GM18508 (cell line): ENCODE data around the gene RNF43.
"Not testable (repeated sequence)": the region's sequence is repeated elsewhere in the genome, so short reads cannot be mapped to it uniquely, and the experiment has no call there.

Experiments
- ATAC-seq: cut with Tn5 transposase; IDR thresholded peaks from one replicate; pipeline ENCODE4 v1.9.1; 2021; ENCODE audit warnings: moderate number of reproducible peaks; ENCODE audit not compliant: insufficient read depth, unreplicated experiment

The RNF43 gene

DNA sequence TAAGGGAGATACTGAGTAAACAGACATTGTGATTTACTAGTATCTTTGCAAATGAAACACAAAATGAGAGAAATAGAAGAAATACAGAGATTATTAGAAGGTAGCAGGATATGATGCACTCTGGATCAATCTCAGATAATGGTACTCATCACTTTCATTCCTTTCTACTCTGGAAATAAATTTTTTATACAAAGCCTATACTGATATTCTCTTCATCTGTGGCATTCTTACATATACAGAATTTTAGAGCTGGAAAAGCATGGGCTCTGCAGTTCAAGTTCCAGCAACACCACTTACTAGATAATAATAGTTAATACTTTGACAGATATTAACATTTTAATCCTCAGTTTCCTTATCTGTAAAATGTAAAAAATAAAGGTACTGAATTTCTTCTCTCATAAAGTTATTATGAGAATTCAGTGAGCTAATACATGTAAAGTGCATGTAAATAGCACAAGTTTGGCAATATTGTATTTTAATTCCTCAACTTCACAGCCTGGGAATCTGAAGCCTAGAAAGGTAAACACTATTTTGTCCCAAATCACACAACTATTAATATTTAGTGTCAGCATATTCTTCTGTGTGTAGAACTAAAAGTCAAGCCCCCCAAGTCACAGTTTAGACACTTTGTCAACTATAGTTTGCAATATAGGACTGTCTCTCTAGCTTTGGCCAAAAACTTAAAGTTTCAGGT, 6.5 kb downstream of the RNF43 start:
- no peak for ATAC-seq

DNA sequence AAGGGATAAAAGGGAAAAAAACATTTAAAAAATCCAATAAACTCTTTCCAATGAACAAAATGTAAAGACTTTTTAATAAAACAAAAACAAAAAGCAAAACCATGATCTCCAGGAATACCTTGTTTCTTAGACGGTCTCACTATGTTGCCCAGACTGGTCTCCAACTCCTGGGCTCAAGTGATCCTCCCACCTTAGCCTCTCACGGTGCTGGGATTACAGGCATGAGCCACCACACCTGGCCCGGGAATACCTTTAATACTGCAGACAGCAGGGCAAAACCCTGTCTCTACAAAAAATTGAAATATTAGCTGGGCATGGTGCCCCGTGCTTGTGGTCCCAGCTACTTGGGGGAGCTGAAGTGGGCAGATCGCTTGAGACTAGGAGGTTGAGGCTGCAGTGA, 7.9 kb downstream of the RNF43 start:
- ATAC-seq = no peak

DNA sequence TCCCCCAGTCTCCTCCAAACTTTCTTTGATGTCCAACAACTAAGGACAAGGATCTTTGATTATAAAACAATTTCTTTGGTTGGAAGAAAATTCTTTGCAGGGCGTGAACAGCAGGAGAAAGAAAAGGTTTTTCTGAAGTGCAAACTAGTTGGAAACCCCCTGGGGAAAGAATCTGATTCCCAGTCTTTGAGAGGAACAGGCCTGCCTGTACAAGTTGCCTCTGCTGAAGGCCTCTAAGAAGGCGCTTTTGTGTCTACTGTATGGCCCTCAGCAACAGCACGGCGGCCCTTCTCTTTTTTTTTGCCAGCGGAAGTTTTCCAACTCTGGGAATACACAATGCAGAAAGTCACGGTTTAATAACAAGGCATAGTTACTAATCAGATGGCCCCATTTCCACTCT, 14.0 kb downstream of the RNF43 start:
- ATAC-seq = no peak

DNA sequence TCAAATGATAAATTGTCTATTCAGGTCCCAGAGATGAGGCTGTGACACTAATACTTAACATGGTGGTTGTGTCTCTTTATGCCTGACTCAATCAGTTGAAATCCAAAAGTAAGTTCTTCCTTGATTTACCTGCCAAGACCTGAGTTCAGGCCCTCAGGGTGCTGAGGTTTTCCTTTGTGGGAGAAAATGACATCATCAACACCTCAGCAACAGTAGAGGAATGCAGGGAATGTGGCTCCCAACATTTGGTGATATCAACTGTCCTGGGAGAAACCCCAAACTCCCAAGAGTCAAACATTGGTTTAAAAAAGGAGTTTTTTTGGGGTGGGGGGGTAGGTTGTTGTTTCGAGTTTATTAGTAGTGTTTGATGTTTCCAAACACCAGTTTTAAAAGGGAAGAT, 14.7 kb downstream of the RNF43 start:
- no peak for ATAC-seq

DNA sequence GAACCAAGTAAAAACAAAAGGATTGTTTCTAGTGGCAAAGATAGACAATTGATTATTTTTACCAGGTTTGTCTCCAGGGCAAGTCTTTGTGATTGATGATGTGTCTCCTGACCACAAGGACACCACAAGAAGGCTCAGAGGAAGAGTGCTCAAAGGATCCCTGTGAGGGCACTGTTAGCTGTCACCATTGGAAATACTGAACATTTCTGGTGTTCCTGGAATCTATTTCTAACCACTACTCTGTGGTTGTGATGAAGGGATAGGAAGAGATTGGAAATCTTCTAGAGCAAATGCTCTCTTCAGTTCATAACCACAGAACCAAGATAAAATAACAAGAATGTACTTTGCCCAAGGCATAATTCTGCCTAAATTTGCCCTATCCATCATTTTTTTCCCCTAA, 15.3 kb downstream of the RNF43 start:
- ATAC-seq = no peak

DNA sequence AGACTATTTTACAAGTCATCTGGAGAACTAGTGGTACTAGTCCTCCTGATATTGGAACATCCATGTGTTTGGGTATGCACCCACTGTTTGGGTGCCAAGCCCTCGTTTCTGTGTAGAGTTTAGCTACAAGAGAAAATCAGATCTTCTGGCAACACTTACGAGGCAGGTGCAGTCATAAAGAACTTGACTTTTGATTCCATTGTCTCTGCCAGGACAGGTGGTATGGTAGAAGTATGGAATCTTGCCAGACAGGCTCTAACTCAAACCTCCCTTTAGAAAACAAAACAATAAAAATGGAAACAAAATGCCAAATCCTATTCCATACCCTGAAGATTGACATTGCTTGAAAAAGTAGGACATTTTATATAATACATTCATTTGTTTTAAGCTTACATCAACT, 16.0 kb downstream of the RNF43 start:
- no peak for ATAC-seq

DNA sequence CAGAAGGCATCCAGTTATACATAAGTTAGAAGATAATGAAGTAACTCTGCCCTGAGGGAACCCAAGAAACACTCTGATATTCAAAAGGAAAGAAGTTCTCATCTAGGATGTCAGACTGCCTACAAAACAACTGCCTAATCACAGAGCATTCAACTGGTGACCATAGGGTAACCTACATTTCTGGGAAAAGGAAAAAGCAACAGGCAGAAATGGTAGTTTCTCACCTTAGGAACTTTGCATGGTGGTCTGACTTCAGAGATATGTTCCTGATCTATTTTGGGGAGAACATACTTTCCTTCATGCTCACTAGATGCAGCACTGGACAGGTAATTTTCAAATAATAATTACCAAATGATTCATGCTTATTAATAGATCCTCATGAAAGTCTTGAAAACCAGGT, 16.5 kb downstream of the RNF43 start:
- ATAC-seq = no peak

DNA sequence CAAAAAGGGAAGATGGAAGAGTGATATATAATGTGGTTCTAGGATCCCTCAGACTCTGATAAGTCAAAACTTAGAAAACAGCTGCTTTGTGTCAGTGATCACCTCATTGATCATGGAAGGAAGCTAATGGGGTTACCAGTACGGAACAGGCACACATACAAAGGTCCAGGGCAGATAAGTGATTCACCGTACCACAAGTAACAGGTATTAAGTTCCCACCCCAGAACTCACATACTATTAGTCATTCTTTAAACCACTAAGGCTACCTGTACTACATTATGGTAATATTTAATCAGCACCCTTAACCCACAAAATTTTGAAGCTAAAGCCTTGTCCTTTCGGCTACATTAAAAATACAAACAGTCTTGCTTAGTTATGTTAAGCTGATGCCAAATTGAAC, 17.4 kb downstream of the RNF43 start:
- ATAC-seq = no peak

DNA sequence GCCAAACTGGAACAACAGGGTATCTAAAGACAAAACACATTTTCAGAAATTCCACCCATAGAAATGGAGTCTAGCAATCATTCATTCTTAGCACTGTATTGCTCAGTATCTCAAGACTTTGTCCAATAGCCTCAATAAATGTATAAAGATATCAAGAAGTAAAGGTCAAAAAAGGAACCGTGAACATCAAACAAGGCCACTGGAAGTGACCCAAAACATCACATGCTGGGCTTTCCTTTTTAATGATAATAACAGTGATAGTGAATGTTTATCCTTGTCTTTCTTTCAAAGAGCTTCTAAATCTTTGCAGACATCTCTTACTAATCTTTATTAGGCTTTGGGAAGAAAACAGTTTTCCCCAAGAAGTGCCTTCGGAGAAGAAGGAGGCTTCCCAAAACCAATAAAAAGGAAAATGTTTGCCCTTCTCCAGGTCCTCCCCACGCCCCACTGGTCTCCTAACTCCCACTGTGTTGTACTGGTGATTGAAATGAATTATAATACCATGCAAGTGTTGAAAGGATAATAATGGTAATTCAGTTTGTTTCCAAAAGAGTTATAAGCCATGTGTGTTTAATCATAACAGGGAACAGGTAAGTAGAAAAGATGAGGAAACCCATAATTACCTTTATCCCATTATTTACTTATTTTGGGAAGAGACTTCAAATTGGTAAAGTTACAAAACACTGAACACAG, 18.6 kb downstream of the RNF43 start:
- ATAC-seq = no peak

DNA sequence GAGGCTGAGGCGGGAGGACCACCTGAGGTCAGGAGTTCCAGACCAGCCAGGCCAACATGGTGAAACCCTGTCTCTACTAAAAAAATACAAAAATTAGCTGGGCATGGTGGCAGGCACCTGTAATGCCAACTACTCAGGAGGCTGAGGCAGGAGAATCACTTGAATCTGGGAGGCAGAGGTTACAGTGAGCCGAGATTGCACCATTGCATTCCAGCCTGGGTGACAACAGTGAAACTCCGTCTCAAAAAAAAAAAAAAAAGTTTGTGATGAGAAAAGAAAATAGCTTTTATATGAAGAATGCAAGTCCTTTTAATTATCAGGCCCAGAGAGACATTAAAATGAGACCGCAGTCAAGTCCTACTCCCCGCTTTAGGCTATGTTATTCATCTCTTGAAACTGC, 19.9 kb downstream of the RNF43 start:
- ATAC-seq = not testable (repeated sequence)

DNA sequence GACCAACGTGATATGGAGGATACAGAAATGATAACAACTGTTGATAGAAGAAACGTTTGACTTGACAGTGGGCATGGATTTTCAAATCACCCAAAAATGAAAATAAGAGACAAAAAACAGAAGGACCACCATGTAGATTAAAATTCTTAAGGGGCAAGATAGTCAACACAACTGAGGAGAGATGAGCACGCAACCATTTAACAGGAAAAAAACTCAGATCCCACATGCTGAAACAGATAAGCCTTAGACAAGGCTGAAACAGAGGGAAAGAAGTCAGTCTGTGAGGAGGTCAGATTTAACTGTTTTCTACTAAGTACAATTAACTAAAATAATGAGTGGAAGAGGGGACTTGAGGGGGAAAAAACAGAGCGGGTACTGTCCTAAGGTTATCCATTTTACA, 21.2 kb downstream of the RNF43 start:
- no peak for ATAC-seq

DNA sequence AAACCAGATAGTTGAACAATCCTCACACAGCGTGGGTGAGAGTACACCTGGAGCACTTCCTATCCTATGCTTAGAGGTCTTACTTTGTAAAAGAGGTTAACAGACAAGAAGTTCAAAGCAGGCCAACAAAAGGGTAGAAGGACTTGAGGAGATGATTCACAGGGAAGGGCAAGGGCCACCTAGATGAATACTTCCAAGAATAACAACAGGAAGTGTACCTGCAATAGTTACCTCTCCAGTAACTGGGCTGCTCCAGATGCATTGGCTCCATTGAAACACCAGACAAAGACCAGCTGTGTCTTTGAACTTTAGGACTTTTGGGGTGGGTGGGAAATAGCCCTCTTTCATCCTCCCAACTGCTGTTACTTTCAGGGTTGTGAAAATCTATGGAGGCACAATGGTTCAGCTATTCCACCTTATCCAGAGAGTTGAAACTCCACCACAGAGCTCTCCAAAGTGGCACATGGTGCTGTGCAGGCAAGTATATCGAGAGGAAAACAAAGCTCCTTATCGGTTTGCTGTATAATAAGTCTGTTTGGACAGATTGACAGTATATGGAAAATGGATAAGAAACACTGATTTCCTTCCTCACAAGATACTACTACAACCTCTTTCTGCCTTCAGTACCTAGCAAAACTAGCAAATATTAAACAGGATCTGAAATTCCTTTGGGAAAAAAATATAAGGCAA, 22.7 kb downstream of the RNF43 start:
- ATAC-seq = no peak

DNA sequence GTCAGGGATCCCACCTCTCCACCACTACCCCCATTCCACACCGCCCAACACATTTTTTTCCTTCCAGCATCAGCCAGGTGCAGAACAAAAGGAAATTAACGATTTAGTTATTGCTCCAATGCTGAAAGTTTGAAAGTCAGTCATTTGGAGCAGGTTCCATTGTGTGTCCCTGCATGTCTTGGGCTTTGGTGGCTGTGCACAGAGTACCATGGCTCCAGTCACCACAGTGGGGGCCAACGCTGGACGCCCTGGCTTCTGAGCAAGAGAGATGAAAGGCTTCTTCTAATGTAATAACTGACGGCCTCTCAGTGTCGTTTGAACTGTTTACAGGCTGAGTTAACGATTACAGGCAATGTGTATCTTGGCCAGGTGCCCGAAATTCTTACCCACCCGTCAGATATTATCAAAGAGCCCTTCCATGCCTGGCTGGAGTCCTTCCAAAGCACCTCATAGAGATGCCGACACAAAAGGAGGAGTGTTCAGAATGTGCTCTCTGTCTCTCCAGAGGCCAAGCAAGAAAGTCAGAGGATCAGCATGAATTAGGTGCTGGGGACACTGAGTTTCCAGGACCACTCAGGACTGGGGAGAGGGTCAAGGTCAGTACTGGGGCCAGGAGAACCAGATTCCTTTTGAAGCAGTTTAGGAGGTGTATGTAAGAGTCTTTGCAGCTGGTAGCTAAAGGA, 25.9 kb downstream of the RNF43 start:
- no peak for ATAC-seq

DNA sequence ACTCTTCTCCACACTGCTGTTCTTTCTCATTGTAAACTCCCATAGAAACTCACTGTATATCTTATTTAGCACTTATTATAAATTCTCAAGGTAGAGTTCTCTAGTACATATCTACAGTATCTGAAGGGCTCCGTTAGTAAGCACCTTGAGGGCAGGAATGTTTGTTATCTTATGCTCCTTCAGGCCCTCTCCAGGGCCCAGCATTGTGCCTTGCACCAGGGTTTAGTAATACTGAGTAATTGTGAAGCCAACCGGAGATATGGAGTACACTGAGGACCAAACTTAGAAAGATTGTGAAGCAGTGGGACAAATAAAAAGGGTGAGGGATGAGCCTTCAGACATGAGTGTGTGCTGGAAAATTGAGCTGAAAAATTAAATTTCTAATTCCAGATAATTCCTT, 26.4 kb downstream of the RNF43 start:
- ATAC-seq = no peak

DNA sequence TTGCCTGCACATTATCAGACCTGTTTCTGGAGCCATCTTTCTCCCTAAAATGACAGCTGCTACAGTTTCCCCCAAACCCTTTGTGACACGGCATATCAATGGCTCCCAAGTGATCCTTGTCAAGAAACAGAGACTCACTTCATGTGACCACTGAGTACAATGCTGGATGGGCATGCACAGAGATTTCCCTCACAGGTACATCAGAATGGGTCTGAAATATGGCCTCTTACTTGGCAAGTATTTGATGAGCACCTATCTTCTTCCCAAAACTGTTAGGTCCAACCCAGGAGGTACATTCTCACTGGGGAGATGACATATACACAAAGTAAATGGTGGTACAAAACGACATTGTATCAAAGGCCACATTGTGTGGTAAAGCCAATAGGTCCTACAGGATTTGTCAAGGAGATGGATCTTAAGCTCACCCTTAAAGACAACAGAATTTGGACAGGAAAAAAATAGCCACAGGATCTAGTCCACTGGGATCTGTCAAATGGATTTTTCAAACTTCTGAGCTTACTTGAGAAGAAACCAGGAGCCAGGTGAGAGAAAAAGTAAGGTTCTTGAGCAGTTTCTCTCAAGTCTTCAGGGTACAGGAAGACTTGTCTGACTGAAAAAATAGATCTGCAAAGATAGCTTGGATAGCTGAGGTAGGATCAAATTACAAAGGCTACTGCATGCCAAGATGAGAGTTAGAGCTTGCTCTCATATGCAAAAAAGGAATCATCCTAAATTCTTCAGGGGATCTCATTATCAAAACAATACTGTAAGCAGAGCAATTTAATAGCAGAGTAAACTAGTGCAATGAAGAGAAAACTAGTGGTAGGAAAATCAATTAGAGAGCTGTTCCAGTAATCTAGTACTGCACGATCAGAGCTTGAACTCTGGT, 28.8 kb downstream of the RNF43 start:
- no peak for ATAC-seq

DNA sequence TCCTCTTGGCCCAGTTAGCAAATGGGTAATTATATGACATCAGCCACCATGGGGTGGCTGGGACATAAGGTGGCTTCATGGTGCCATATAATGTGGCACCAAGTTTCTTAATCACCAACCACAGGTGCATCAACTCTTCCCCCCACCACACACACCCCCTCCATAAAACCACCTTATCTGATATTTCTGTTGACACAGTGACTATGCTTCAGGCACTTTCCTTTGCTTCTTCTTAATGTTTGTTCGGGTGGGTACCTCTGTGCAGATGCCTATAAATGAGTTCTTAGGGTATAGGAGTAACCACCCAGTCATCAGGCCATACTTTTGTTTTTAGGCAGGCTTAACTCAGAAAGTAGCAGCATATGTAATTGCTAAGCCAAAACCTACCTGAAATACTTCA, 29.5 kb downstream of the RNF43 start:
- ATAC-seq = no peak

DNA sequence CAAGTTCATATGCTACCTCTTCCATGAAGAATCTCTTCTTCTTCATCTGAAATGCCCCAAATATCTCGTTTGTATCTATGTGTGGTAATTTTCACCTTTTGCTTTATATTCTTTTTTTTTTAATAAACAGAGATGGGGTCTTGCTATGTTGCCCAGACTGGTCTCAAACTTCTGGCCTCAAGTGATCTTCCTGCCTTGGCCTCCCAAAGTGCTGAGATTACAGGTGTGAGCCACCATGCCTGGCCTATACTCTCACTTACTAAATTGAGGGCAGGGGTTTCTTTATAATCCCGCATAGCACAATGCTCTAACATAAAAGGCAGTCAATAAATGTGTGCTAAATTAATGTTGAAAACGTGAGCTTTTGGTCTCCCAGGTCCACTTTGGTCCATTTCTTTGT, 30.6 kb downstream of the RNF43 start:
- no peak for ATAC-seq

DNA sequence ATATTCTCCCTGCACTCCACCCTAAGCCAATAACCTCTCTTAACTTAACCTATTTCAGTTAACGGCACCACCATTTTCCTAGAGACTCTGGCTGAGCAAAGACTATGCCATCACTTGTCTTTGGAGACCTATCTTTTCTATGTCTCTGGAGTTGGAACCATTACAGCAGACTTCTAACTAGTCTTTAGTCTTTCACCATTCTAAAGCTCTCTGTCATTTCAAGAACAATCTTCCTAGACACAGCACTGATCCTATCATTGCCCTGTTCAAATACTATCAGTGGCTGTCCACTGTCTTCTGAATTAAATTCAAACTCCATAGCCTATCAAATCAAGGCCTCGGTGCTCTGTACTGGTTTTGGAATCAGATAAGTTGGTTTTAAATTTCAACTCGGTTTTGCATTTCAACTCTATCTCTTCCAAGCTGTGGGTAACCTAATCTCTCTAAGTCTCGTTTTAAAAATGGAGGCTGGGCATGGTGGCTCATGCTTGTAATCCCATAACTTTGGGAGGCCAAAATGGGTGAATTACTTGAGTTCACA, 31.9 kb downstream of the RNF43 start:
- no peak for ATAC-seq

DNA sequence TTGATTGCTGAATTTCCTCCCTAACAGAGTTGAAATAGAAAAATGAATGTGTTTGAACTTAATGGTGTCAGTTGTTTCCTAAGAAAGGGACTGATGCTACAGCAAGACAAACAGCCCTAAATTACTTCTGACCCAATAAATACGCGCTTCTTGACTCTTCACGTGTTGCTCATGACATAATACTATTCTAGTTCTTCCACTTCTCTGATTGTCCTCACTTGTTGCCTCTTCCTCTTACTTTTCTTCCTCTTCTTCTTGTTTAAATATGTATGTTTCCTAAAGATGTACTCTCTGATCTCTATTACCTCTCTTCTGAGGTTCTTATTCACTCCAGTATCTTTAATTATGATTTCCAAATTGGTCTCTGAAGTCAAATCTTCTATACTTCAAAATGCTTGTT, 32.4 kb downstream of the RNF43 start:
- ATAC-seq = no peak

DNA sequence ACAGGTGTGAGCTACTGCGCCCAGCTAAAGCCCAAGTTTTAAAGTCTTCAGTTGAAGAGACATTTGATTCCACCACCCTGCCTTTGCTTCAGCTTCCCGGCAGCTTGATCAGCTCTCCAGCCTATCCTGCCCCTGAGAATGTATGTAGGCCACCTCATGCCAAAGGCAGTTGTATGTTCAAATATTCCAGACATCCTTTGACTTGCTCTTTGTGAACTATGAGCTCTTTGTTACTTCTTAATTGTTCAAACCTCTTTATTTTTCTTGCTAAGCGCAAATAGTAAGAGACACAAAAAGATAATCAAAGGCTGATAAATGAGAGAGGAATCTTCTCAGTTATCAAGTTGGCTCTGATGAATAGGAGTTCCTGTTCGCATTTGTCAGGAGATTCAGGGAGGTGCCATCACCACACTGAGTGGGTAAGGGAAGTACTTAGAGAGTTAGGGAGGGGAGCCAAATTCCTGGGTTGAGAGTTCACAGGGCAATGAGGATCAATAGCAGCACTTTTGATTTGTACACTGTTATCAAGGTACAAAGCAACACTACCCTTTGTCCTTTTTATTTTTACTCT, 33.4 kb downstream of the RNF43 start:
- no peak for ATAC-seq
